Activated CD4-positive, alpha-beta memory T cell treated with anti-CD3 and anti-CD28 coated beads, Interleukin-2, amount 10 ng/mL, durations not matched to agents 7 days and 5 days (primary cell): ENCODE measurements around the gene ARHGAP8. TPM values are rescaled to one million over a fixed set of nuclear protein-coding genes. Genes with fewer than 3 reads are reported as not detected.

ENCODE experiments used
- CTCF ChIA-PET: fragments of 350-600 bp; sonication (Branson Sonifier 250); formaldehyde crosslinking; loops from one replicate; lab custom pipeline; 2021; ENCODE audit warnings: antibody characterized with exemption, inconsistent platforms; lab: Charles Lee
- POLR2A ChIA-PET: fragments of 350-600 bp; sonication (Branson Sonifier 250); formaldehyde crosslinking; loops from one replicate; lab custom pipeline; 2021; ENCODE audit warnings: antibody characterized with exemption; lab: Charles Lee
- DNase-seq: peaks from one replicate; pipeline ENCODE4 v3.0.0-alpha.2; 2020
- H3K27ac Mint-ChIP-seq: one replicate; pipeline ENCODE4 v1.8.0; 2021; ENCODE audit warnings: mild to moderate bottlenecking, mixed read lengths
- H3K27me3 Mint-ChIP-seq: one replicate; pipeline ENCODE4 v1.8.0; 2021; ENCODE audit warnings: mixed read lengths
- H3K36me3 Mint-ChIP-seq: one replicate; pipeline ENCODE4 v1.8.0; 2021; ENCODE audit warnings: low read depth, mixed read lengths
- H3K4me1 Mint-ChIP-seq: one replicate; pipeline ENCODE4 v1.8.0; 2021; ENCODE audit warnings: mixed read lengths
- H3K4me3 Mint-ChIP-seq: one replicate; pipeline ENCODE4 v1.8.0; 2021; ENCODE audit warnings: mild to moderate bottlenecking, mixed read lengths
- H3K9me3 Mint-ChIP-seq: one replicate; pipeline ENCODE4 v1.8.0; 2021; ENCODE audit warnings: mixed read lengths
- total RNA-seq, 2 experiments: library from RNA; stranded (reverse); gene quantifications; one replicate each; pipeline ENCODE4 v1.2.3, GENCODE V29; 2021

Gene ARHGAP8
- total RNA-seq, 2 experiments from 2014 or later, result 0.70 to 0.78 TPM

GRCh38 chr22:44811141-44811540 is 58.8 kb downstream of the ARHGAP8 start:
- ChIA-PET POLR2A (no interaction called here), CTCF (no interaction called here)
- Mint-ChIP-seq H3K4me1 (peaks cover 3% of the 10 kb centered on the region), H3K27ac (no peak overlapping the region), H3K4me3 (no peak overlapping the region), H3K9me3 (no peaks in the 10 kb centered on the region), H3K27me3 (peaks cover 2% of the 10 kb centered on the region), H3K36me3 (no peaks in the 10 kb centered on the region)
- DNase-seq, result no peak

- no peaks in the 10 kb centered on the region for H3K27me3 Mint-ChIP-seq
- CTCF ChIA-PET, result no interaction called here
Measured at GRCh38 chr22:44813416-44813815, 61.0 kb downstream of the ARHGAP8 start.

GRCh38 chr22:44814266-44815098 is 62.1 kb downstream of the ARHGAP8 start:
- no peak for DNase-seq
- H3K27me3 Mint-ChIP-seq, result no peaks in the 10 kb centered on the region
- no peaks in the 10 kb centered on the region for H3K9me3 Mint-ChIP-seq
- POLR2A ChIA-PET, result no interaction called here
- H3K4me1 Mint-ChIP-seq, result no peaks in the 10 kb centered on the region
- no peak overlapping the region for H3K27ac Mint-ChIP-seq
- H3K36me3 Mint-ChIP-seq, result no peaks in the 10 kb centered on the region
- H3K4me3 Mint-ChIP-seq, result no peak overlapping the region
- CTCF ChIA-PET, result no interaction called here

More at GRCh38 chr22:44813416-44813815, 61.0 kb downstream of the ARHGAP8 start:
- Mint-ChIP-seq H3K36me3 (no peaks in the 10 kb centered on the region), H3K27ac (no peak overlapping the region), H3K4me3 (no peak overlapping the region), H3K9me3 (no peaks in the 10 kb centered on the region), H3K4me1 (no peaks in the 10 kb centered on the region)
- DNase-seq, result no peak
- POLR2A ChIA-PET, result no interaction called here

- ChIA-PET POLR2A (no interaction called here), CTCF (no interaction called here)
- Mint-ChIP-seq H3K4me1 (no peaks in the 10 kb centered on the region), H3K9me3 (no peaks in the 10 kb centered on the region), H3K27ac (no peak overlapping the region), H3K27me3 (no peaks in the 10 kb centered on the region), H3K36me3 (no peaks in the 10 kb centered on the region), H3K4me3 (no peak overlapping the region)
- no peak for DNase-seq
Measured at GRCh38 chr22:44815099-44816070, 63.0 kb downstream of the ARHGAP8 start.

GRCh38 chr22:44816141-44816540 is 63.8 kb downstream of the ARHGAP8 start:
- no peaks in the 10 kb centered on the region for H3K27me3 Mint-ChIP-seq
- ChIA-PET POLR2A (no interaction called here), CTCF (no interaction called here)
- H3K36me3 Mint-ChIP-seq, result no peaks in the 10 kb centered on the region
- H3K27ac Mint-ChIP-seq, result no peak overlapping the region
- no peak overlapping the region for H3K4me3 Mint-ChIP-seq
- H3K4me1 Mint-ChIP-seq, result no peaks in the 10 kb centered on the region
- no peak for DNase-seq
- no peaks in the 10 kb centered on the region for H3K9me3 Mint-ChIP-seq

GRCh38 chr22:44818727-44819126 is 66.4 kb downstream of the ARHGAP8 start:
- H3K36me3 Mint-ChIP-seq, result no peaks in the 10 kb centered on the region
- no peak for DNase-seq
- no peaks in the 10 kb centered on the region for H3K9me3 Mint-ChIP-seq
- no peak overlapping the region for H3K27ac Mint-ChIP-seq
- no peaks in the 10 kb centered on the region for H3K27me3 Mint-ChIP-seq
- ChIA-PET POLR2A (no interaction called here), CTCF (no interaction called here)
- H3K4me1 Mint-ChIP-seq, result no peaks in the 10 kb centered on the region
- H3K4me3 Mint-ChIP-seq, result no peak overlapping the region

GRCh38 chr22:44819966-44820631 is 67.7 kb downstream of the ARHGAP8 start:
- Mint-ChIP-seq H3K9me3 (no peaks in the 10 kb centered on the region), H3K36me3 (no peaks in the 10 kb centered on the region), H3K27ac (no peak overlapping the region), H3K27me3 (no peaks in the 10 kb centered on the region), H3K4me3 (no peak overlapping the region), H3K4me1 (no peaks in the 10 kb centered on the region)
- ChIA-PET CTCF (interaction anchor here (1.1 kb wide), 1 partner anchor 142 kb away, joined by 3 read pairs; no protein-coding TSS in a partner anchor), POLR2A (no interaction called here)
- DNase-seq, result no peak

- no peak for DNase-seq
- H3K27me3 Mint-ChIP-seq, result no peaks in the 10 kb centered on the region
- H3K4me3 Mint-ChIP-seq, result no peak overlapping the region
- H3K36me3 Mint-ChIP-seq, result no peaks in the 10 kb centered on the region
- POLR2A ChIA-PET, result no interaction called here
- CTCF ChIA-PET, result no interaction called here
- no peak overlapping the region for H3K27ac Mint-ChIP-seq
- no peaks in the 10 kb centered on the region for H3K9me3 Mint-ChIP-seq
- no peaks in the 10 kb centered on the region for H3K4me1 Mint-ChIP-seq
Measured at GRCh38 chr22:44821741-44822475, 69.5 kb downstream of the ARHGAP8 start.

- ChIA-PET CTCF (no interaction called here), POLR2A (no interaction called here)
- Mint-ChIP-seq H3K9me3 (no peaks in the 10 kb centered on the region), H3K36me3 (no peaks in the 10 kb centered on the region), H3K27ac (no peak overlapping the region), H3K4me3 (no peak overlapping the region), H3K27me3 (no peaks in the 10 kb centered on the region), H3K4me1 (no peaks in the 10 kb centered on the region)
- DNase-seq, result no peak
Measured at GRCh38 chr22:44822534-44822933, 70.2 kb downstream of the ARHGAP8 start.

GRCh38 chr22:44823396-44823795 is 71.0 kb downstream of the ARHGAP8 start:
- Mint-ChIP-seq H3K27ac (no peak overlapping the region), H3K27me3 (no peaks in the 10 kb centered on the region)

GRCh38 chr22:44823806-44824205 is 71.4 kb downstream of the ARHGAP8 start:
- H3K4me1 Mint-ChIP-seq, result no peaks in the 10 kb centered on the region
- ChIA-PET CTCF (no interaction called here), POLR2A (no interaction called here)
- H3K27ac Mint-ChIP-seq, result no peak overlapping the region
- DNase-seq, result no peak
- H3K36me3 Mint-ChIP-seq, result no peaks in the 10 kb centered on the region
- no peak overlapping the region for H3K4me3 Mint-ChIP-seq
- H3K27me3 Mint-ChIP-seq, result no peaks in the 10 kb centered on the region
- H3K9me3 Mint-ChIP-seq, result no peaks in the 10 kb centered on the region

More at GRCh38 chr22:44823396-44823795, 71.0 kb downstream of the ARHGAP8 start:
- Mint-ChIP-seq H3K4me3 (no peak overlapping the region), H3K9me3 (no peaks in the 10 kb centered on the region), H3K36me3 (no peaks in the 10 kb centered on the region), H3K4me1 (no peaks in the 10 kb centered on the region)
- ChIA-PET POLR2A (no interaction called here), CTCF (no interaction called here)
- DNase-seq, result no peak

GRCh38 chr22:44824271-44824670 is 71.9 kb downstream of the ARHGAP8 start:
- Mint-ChIP-seq H3K27me3 (no peaks in the 10 kb centered on the region), H3K27ac (no peak overlapping the region), H3K36me3 (no peaks in the 10 kb centered on the region), H3K4me3 (no peak overlapping the region), H3K9me3 (no peaks in the 10 kb centered on the region), H3K4me1 (no peaks in the 10 kb centered on the region)
- CTCF ChIA-PET, result no interaction called here
- POLR2A ChIA-PET, result no interaction called here
- no peak for DNase-seq
